Fibroblast of peridontal ligament (primary cell): ENCODE data around the gene EPN1.

Source experiments
- DNase-seq: peaks from one replicate; pipeline ENCODE4 v3.0.0-alpha.2; 2010; ENCODE audit errors: extremely low read depth

The EPN1 gene

DNA sequence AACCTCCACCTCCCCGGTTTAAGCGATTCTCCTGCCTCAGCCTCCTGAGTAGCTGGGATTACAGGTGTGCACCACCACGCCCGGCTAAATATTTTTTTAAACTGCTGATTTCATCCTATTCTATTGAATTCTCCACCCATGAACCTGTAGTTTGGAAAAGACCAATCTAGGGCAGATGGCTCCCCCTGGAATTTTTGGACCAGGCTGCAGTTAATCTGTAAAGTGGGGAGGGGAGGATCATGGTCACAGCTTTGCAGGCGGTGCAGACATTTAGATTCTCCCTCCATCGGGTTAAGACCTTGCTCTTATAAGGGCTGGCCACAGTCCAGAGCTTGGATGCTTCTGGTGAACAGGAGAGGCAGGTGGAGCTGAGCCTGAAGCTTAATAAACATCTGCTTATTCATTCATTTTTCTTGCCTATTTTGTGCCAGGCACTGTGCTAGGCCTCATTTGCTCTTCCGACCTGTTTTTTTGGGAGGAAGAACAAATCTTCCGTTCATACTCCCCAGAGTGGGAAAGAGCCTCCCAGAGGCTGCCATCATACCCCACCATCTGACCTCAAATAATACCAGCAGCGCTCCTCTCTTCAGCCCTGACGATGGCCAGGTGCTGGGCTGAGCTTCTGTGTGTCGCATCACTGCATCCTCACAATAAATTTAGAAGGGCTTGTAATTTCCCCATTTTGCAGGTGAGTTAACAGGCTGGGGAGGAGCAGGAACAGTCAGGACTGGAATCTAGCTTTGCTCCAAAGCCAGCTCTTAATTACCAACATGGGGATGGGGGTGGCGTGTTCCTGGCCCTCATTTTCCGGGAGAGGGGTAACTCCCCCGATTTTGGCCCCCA, 27.9 kb upstream of the EPN1 start:
- no peak for DNase-seq

DNA sequence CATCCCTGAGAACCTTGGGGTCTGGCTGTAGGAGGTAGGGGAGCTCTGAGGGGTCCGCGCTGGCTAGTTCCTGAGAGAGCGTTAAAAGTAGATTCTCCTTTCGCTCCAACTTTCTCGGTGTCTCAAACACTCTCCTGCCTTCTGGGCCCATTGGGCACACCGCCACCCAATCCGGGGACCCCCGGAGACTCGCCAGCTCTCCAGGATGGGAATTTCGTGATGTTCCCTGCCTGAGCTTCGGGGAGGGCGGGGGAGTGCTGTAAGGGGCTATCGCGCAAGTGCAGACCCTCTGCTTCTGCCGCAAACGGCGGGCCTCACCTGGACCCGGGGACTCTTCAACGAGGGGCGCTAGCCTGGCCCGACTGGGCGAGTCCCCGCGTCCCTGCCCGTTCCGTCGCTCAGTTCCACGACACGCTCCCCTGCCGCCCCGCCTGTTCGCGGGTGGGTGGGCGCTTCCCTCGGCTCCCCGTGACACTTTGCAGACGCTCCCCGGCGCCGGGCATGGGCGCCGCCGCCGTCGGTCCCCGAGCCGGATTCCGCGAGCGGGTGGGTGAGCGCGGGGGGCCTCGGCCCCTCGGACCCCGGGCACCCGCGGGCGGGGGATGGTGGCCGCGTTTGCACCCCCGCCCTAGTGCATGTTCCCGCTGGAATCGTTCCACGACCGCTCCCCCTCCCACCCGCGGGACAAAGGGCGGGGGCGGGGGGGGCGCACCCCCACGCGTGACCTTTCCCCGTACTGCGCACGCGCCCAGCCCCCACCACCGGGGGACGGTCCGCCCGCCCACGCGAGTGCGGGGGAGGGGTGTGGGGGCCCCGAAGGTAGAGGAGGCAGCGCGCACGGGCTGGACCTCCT, 27.1 kb upstream of the EPN1 start, which contains the start of gene CCDC106:
Gene CCDC106 (plus strand): TSS at position 481 of the 853 bp plus-strand sequence. CDS start 835 bp downstream, outside the sequence.
- DNase-seq, result peak; percentile 61

DNA sequence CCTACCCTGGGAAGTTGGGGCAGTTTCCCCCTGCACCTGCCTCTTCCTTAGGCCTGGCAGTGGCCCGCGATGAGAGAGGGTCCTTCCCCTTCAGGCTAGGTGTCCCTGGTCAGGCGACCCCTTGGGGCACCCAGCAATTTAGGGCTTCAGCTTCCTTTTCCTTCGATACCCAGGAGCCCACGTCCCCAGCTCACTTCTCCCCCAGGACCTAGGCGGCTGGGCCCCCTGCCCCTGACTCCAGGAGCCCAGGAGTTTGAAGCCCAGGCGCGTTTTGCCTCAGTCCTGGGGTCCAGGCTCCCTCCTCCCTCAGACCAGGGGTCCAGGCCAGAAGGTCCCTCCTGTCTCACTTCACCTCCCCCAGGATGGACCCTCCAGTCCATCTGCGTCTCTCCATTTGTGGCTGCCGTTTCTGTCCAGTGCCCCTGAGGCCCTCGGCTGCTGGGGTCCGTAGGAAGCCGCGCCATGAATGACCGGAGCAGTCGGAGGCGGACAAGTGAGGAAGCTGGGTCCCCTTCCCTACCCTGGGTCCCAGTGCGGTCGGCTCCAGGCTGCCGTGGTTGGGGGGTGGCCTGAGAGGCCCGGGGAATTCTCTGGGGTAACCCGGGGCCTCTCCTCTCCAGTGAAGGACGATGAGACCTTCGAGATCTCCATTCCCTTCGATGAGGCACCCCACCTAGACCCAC, 26.3 kb upstream of the EPN1 start:
- DNase-seq, result no peak

DNA sequence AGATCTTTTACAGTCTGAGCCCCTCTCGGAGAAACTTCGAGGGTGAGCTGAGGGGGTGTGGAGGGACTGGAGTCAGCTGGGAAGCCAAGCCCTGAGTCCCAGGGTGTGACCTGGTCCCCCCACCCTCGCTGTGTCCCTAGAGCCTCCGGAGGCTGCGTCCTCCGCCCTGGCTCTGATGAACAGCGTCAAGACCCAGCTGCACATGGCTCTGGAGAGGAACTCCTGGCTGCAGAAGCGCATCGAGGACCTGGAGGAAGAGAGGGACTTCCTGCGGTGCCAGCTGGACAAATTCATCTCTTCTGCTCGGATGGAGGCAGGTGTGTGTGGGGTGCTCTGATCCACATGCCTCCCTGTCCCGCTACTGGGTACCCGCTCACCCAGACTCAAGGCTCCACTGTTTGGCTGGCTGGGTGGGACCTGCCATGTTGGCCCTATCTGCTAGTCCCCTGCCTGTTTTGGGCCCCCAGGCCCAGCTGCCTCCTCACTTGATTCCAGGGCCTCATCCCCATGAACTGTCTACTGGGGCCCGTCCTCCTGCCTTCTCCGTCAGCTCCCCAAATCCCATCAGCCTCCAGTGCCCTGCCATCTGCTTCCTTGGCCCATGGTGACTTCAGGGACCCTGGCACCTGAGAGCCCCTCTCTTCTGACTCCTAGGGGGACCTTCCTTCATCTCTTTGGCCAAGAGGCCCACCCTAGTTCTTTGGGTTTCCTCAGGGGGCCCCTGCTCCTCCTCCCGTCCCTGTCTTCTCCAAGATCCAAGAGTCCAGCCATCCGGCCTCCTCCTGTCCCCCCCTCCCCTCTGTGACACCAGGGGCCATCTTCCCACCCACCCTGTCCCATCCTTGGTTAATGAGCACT, 25.5 kb upstream of the EPN1 start:
- DNase-seq, result no peak

DNA sequence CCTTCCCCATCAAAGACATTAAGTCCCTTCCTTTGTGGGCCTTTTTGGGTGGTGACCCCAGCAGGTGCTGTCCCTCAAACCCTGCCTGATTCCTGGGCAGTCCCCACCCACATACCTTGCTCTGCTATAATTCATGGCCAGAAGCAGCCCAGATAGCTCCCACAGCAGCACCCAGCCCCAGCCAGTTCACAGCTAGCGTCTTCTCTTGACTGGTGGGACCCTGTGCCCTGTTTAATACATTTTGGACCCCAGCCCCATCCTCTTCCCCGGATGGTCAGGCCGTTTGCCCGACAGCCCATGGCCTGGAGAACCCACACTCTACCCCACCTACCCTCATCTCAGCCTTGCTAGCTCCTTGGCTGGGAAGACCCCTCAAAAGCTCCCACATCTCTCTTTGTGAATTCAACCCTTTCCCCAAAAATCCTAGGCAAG, 24.9 kb upstream of the EPN1 start:
- DNase-seq, result no peak

DNA sequence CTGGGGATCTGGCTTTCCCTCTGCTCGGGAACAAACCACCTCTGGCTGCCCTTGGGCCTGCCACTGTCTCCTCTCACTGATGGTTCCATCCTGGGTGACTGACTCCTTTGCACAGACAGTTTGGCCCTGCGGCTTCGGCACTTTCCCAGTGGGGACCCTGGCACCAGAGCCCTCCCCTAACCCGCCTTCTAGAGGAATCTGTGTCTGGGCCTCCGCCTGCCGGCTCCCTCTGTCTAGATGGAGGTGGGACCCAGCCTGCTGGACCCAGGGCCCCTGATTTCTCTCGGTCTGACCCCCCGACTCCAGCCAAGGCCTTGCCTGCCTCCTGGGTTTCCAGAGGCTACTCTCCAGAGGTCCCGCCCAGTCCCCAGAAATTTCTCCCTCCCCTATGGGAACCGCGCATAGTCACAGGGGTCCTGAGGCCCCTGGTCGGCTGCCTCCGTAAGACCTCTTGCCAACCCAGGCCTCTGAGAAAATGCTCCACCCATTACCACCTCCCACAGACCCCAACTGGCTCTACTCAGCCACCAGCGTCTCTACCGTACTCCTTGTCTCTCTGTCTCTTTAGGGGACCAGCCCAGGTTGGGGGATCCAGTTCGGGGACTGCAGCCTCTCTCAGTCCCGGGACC, 24.3 kb upstream of the EPN1 start:
- no peak for DNase-seq

DNA sequence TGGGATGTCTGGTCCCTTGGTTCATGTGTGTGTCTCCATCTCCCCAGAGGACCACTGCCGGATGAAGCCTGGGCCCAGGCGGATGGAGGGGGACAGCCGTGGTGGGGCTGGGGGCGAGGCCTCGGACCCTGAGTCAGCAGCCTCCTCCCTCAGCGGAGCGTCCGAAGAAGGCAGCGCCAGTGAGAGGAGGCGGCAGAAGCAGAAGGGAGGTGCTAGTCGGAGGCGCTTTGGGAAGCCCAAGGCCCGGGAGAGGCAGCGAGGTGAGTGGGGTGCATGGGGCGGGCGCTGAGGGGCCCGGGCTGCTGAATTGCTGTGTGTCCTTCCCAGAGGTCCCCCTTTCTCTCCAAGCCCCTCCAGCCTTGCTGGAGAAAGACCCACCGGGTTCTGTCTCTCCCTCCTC, 23.8 kb upstream of the EPN1 start:
- DNase-seq, result no peak

DNA sequence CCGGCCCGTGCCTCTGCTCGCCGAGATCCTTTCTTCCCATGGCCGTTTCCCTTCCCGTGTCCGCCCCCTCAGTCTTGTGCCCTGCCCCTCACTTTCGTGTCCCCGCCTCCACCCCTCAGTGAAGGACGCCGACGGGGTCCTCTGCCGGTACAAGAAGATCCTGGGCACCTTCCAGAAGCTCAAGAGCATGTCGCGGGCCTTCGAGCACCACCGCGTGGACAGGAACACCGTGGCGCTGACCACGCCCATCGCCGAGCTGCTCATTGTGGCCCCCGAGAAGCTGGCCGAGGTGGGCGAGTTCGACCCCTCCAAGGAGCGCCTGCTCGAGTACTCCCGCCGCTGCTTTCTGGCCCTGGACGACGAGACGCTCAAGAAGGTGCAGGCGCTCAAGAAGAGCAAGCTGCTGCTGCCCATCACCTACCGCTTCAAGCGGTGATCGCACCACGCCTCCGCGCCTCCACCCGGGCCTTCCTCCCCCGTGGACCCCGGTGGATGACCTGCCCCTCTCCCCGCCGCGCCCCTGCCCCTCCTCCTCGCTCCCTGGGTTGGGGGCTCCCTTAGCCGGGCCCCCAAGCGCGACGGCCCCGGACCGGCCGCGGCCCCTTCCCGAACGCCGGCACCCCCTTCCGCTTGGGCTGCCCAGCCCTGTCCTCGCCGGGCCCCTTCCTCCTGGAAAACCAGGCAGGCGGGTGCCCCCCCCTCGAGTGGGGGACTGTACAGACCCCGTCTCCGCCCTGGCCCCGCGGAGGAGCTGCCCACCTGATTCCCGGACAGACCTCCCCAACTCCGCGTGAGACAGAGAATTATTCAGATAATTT, 22.5 kb upstream of the EPN1 start:
- DNase-seq, result no peak

DNA sequence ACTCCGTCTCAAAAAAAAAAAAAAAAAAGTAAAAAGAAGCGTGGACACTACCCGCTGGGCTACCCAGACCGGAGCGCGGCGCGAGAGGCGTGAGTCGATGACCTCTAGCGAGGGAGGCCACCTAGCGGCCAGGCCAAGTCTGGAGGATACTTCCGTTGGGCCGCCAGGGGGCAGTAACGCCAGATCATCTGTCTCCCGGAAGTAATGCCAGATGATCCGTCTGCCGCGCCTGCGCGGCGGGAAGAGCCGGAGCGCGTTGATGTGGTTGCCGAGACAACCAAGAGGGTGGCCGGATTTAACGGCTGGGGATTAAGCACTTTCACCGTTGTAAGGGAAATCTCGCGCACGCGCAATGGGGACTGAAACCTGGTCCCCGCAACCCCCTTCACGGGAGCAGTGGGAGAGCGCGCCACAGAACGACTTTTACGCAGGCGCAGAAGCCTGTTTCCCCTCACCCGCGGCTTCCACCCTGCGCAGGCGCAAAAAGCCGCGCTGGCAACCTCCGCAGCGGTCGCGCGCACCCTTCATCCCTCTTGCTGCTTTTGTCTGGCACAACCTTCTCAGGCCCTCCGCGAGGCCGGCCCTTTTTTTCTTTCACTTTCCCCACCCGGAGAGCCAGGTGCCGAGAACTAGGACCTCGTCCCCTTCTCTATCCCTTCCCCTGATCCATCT, 21.2 kb upstream of the EPN1 start:
- DNase-seq, result peak; percentile 99

DNA sequence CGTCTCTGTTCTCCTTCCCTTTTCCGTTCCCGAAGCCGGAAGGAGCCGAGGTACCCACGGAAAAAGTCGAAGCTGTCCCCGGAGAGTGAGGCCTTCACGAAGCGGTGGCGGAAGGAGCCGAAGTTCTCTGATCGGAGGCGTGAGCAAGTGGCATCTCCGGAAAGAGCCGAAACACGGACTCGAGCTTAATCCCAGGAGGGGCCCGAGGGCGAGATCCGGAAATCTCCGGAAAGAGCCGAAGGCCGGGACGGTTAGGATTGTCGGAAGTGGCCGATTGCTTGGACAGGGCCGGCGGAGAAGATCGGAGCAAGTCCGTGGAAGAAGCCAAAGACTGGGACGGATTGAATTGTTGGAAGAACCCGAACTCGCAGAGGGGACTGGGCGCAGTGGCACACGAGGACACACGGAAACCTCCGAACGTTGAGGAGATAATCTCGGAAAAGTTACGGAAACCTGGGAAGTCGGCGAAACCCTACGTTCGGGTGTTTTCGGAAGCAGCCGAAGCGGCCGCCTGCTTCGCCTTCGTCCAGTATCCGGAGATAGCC, 20.6 kb upstream of the EPN1 start:
- DNase-seq, result peak; percentile 100

DNA sequence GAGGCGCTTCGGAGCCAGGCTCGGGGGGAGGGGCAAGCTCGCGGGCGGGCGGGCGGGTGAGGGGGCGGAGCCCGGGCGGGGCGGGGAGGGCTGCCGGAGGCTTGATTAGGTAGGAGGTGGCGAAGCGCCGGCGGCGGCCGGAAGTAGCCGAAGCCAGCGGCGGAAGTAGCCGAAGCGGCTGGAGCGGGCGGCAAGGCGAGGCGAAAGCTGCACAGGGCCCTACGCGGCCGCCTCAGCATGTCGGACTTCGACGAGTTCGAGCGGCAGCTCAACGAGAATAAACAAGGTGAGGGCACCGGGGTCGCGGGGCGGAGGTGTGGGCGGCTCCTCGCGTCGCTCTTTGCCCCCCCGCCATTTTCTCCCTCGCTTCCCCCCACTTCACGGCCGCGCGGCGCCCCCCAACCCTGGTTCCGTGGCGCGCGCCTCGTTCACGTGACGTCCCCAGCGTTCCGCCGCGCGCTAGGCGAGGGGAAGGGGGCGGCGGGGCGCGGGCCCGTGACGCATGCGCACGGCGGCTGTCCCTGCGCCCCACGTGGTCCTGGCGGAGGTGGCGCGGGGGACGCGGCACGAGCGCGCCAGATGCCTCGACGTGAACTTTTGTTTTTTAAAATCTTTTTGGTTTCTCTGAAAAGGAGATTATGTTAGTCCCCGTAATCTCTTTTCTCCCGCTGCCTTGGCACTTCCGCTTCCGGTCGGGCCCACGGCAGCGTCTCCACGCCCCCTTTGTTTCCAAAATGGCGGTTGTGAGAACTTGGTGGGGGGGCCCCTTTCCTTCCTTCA, 20.0 kb upstream of the EPN1 start, which contains the start of gene U2AF2:
Gene U2AF2 (plus strand): TSS at position 168 of the 780 bp plus-strand sequence. CDS start 70 bp downstream, at position 238.
- peak; percentile 61 for DNase-seq

DNA sequence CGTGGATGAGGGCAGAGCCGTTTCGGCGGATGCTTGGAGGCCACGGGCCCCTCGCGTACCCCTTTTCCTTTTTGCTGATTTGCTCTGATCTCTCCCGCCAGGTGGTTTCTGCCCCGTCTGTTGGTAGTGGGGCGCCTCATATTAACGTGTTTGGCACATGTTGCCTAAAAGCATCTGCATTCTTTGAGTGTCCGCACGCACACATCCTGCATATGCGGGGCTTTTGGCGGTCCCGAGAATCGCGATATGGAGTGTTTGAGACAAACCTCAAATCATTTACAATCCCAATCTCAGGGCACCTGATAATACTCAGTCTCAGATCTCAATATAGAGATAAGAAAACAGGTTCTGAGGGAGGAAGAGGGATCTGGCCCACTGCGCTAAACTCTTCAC, 19.4 kb upstream of the EPN1 start:
- DNase-seq, result no peak

DNA sequence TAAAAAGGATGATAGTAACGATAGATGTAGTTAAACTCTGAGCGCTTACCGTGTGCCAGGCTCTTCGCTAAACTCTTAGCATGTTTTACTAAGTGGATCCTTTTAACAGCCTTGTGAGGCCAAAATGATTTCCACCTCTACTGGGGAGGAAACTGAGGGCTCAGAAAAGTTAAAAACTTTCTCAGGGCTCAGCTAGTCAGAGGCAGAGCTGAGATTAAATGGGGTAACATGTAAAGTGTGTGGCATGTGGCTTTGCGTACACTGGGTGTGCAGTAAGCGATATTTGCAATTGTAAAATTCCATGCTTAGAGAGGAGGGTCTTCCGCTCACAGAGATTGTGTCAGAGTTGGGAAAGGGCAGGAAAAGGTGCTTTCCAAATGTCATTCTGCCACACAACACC, 18.5 kb upstream of the EPN1 start:
- no peak for DNase-seq

DNA sequence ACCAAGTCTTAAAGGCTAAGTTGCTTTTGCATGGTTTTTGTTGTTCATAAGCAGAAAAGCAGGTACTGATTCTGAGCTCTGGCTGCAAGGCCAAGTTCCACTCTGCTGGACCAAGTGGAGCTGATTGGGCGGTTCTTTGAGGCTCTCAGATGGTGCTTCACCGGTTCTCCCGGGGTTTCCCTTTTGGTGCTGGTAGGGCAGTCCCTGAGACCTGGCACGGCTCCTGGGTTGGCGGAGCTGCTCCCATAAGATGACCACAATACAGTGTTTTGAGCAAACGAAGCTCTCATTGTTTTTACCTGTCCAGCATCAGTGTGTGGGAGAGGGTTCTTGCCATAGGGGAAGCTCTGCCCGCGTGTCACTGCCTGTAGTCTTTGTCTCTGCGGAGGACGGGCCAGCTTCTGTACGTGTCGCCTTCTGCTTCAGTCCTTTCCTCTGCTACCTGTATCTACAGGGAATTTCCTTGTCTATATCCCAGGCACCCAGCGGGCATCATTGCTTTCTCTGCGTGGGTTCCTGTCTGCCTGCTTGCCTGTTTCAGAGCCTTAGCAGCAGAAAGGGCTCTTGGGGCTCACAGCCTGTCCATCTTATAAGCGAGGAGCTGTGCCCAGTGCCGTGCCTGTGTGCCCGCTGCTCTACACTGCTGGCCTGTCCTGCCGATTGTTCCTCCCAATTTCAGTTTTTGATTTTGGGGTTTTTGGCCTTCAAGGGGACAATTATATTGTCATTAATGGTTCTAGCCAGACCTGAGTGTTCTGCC, 17.9 kb upstream of the EPN1 start:
- no peak for DNase-seq

DNA sequence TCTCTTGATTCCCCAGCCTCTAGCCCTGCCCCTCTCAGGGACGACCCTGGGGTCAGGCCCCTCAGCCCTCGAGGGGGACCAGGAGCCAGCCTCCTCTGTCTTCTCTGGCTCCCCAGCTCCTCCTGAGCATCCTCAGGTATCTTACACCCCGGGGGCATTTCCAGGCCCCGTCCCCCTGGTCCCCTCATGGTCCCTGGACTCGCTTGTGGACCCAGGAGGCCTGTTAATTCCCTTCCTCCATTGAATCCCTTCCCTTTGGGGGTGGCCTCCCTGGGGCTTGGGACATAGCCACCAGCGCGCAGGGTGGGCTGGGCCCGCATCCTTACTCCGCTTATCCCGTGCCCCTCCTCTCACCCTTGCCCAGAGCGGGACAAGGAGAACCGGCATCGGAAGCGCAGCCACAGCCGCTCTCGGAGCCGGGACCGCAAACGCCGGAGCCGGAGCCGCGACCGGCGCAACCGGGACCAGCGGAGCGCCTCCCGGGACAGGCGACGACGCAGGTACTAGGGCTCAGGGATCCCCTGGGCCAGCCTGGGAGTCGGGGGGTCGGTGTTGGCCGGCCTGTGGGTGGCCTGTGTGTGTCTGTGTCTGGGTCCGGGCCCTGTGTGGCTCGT, 16.1 kb upstream of the EPN1 start:
- no peak for DNase-seq

DNA sequence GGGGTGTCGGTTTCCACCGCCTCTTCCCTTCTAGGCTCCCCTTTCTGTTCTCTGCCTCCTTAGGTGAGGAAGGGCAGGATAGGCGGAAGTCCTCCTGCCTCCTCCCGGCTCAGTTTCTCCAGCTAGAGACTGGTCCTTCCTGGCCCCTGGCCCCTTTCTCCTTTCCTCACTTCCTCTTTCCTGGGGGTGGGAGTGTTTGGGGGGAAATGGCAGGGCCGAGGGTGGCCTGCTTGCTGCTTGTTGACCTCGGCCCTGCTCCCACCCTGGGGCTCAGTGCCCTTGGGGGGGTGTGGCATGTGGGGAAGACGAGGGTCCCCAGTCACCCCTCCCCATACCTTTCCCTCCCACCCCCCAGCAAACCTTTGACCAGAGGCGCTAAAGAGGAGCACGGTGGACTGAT, 15.2 kb upstream of the EPN1 start:
- no peak for DNase-seq

DNA sequence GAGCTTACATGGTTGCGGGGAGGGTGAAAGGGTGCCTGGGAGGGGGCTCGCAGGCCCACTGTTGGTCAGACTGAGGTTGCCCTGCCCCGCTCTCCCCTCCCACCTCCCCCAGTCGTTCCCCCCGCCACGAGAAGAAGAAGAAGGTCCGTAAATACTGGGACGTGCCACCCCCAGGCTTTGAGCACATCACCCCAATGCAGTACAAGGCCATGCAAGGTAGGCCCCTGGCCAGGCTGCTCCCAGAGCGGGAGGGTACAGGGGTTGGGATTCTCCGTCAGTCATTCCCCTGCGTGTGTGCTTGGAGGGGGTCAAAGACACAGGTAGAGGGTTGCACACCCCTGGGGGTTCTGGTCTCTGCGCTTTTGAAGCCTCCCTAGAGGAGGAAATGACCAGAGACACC, 14.6 kb upstream of the EPN1 start:
- no peak for DNase-seq
